Endothelial cell of umbilical vein (primary cell): Measurements from ENCODE around the gene UBASH3A. TPM values are rescaled to one million over a fixed set of nuclear protein-coding genes. Genes with fewer than 3 reads are reported as not detected.

ENCODE experiments used
- BruUV-seq: library from RNA; stranded (reverse); fragments of 400-500 nt; replicated peaks from 2 replicates; lab custom pipeline; 2021; lab: Mats Ljungman, UMichigan
- CTCF ChIA-PET: fragments of 300-600, 350-600 bp; sonication (Branson Sonifier 250); formaldehyde crosslinking; loops from one replicate; lab custom pipeline; 2021; ENCODE audit warnings: antibody characterized with exemption, inconsistent platforms; lab: Charles Lee
- POLR2A ChIA-PET: fragments of 300-600, 350-600 bp; sonication (Branson Sonifier 250); formaldehyde crosslinking; loops from one replicate; lab custom pipeline; 2021; ENCODE audit warnings: antibody characterized with exemption, inconsistent platforms; lab: Charles Lee
- DNase-seq: peaks from one replicate; pipeline ENCODE4 v3.0.0-alpha.2; 2011; ENCODE audit warnings: low read depth, low spot score
- FAIRE-seq: peaks from 2 replicates; lab custom pipeline; 2011; peaks lifted over from hg19 to GRCh38; lab: Jason Lieb, UNC
- H2AFZ ChIP-seq: 2 replicates; pipeline ENCODE4 v1.6.0; 2012; ENCODE audit warnings: low read depth, low read length, control low read depth, inconsistent platforms
- H3K27ac ChIP-seq: 2 replicates; pipeline ENCODE4 v1.5.1; 2011; ENCODE audit warnings: low read depth, mild to moderate bottlenecking, control low read depth, low read length, moderate library complexity; ENCODE audit not compliant: insufficient read depth
- H3K27me3 ChIP-seq, 2 experiments: 2 replicates each; pipeline versions ENCODE4 v1.6.0 to v1.6.1; 2011; ENCODE audit warnings: low read length in 2 of 2, mixed read lengths in 1 of 2; ENCODE audit not compliant: control insufficient read depth in 2 of 2, insufficient read depth in 2 of 2
- H3K36me3 ChIP-seq, 2 experiments: 2 replicates in 1 of 2; 3 replicates in 1 of 2; pipeline ENCODE4 v1.5.1; 2011; ENCODE audit warnings: low read length in 2 of 2, mild to moderate bottlenecking in 1 of 2, moderate library complexity in 1 of 2; ENCODE audit not compliant: control insufficient read depth in 2 of 2, insufficient read depth in 2 of 2; ENCODE audit errors: extremely low read depth in 1 of 2
- H3K4me1 ChIP-seq: 3 replicates; pipeline ENCODE4 v1.5.1; 2011; ENCODE audit warnings: mild to moderate bottlenecking, low read length; ENCODE audit not compliant: control insufficient read depth, insufficient read depth; ENCODE audit errors: extremely low read depth
- H3K4me2 ChIP-seq: 2 replicates; pipeline ENCODE4 v1.6.1; 2011; ENCODE audit warnings: low read length, control low read depth, mixed read lengths; ENCODE audit not compliant: insufficient read depth
- H3K4me3 ChIP-seq, 3 experiments: fragments of 200-600 bp in 1 of 3; sonication (generic), shearing (Covaris generic) in 1 of 3; replicated peaks in 1 of 3; 2 replicates each; pipeline ENCODE4 v1.5.1; 2011 to 2016; ENCODE audit warnings: control low read depth in 3 of 3, low read length in 3 of 3, mild to moderate bottlenecking in 2 of 3, inconsistent platforms in 1 of 3, low read depth in 1 of 3, moderate library complexity in 1 of 3; ENCODE audit not compliant: insufficient read depth in 1 of 3
- H3K79me2 ChIP-seq: 2 replicates; pipeline ENCODE4 v1.6.0; 2012; ENCODE audit warnings: low read length, inconsistent platforms; ENCODE audit not compliant: control insufficient read depth, insufficient read depth
- H3K9ac ChIP-seq: replicated peaks from 2 replicates; pipeline ENCODE3; 2011; ENCODE audit warnings: low read length, control low read depth; ENCODE audit not compliant: insufficient read depth; ENCODE audit errors: extremely low read depth
- H3K9me1 ChIP-seq: replicated peaks from 3 replicates; pipeline ENCODE4 v1.6.0; 2011; ENCODE audit warnings: mild to moderate bottlenecking, low read length; ENCODE audit not compliant: control insufficient read depth, insufficient read depth; ENCODE audit errors: extremely low read depth
- H3K9me3 ChIP-seq: replicated peaks from 2 replicates; pipeline ENCODE4 v1.5.1; 2012; ENCODE audit warnings: low read length, inconsistent platforms; ENCODE audit not compliant: control insufficient read depth, insufficient read depth
- H4K20me1 ChIP-seq: replicated peaks from 2 replicates; pipeline ENCODE3; 2011; ENCODE audit warnings: mild to moderate bottlenecking, low read length; ENCODE audit not compliant: control insufficient read depth, insufficient read depth; ENCODE audit errors: extremely low read depth
- CTCF ChIP-seq, 2 donors: IDR thresholded peaks; 1 replicate in 1 of 2; 2 replicates in 1 of 2; pipeline ENCODE4 v1.5.1; 2011; ENCODE audit warnings: low read length in 2 of 2, mild to moderate bottlenecking in 2 of 2, moderate library complexity in 2 of 2, control low read depth in 1 of 2, inconsistent platforms in 1 of 2, low read depth in 1 of 2; ENCODE audit not compliant: insufficient read depth in 1 of 2; ENCODE audit errors: extremely low read depth in 1 of 2
- EZH2 ChIP-seq: IDR thresholded peaks from 2 replicates; pipeline ENCODE4 v1.6.1; 2012; ENCODE audit warnings: borderline replicate concordance, low read depth, mild to moderate bottlenecking, moderate library complexity, low read length, inconsistent platforms; ENCODE audit not compliant: severe bottlenecking
- FOS ChIP-seq: IDR thresholded peaks from 2 replicates; pipeline ENCODE4 v1.6.1; 2011; ENCODE audit warnings: mild to moderate bottlenecking, low read length, moderate library complexity, borderline replicate concordance; ENCODE audit not compliant: insufficient read depth
- GATA2 ChIP-seq: IDR thresholded peaks from 2 replicates; pipeline ENCODE4 v1.7.0; 2011; ENCODE audit warnings: low read depth, mild to moderate bottlenecking, moderate library complexity, mixed read lengths, low read length; ENCODE audit not compliant: insufficient read length, insufficient read depth
- JUN ChIP-seq: IDR thresholded peaks from 2 replicates; pipeline ENCODE4 v1.6.1; 2011; ENCODE audit warnings: borderline replicate concordance, low read depth; ENCODE audit not compliant: insufficient read length, insufficient read depth
- MAX ChIP-seq: IDR thresholded peaks from 2 replicates; pipeline ENCODE4 v1.6.1; 2011; ENCODE audit not compliant: insufficient read depth, insufficient read length
- MYC ChIP-seq: IDR thresholded peaks from one replicate; pipeline ENCODE4 v1.6.1; 2011; ENCODE audit warnings: mild to moderate bottlenecking, low read depth, low read length
- POLR2A ChIP-seq: IDR thresholded peaks from 2 replicates; pipeline ENCODE4 v1.6.1; 2012; ENCODE audit warnings: low read depth, mild to moderate bottlenecking, control low read depth, low read length
- POLR2AphosphoS5 ChIP-seq: IDR thresholded peaks from 2 replicates; pipeline ENCODE4 v1.6.1; 2012; ENCODE audit warnings: low read depth, mild to moderate bottlenecking, control low read depth, low read length, moderate library complexity; ENCODE audit not compliant: insufficient read depth
- dilution Hi-C: fragments of 300-500 bp; cut with MboI; formaldehyde crosslinking; loops from one replicate; pipeline ENCODE4 v1.15.0; 2019; ENCODE audit warnings: low sequenced_read_pairs; ENCODE audit not compliant: extremely low pct_ligation_motif_present
- intact Hi-C: fragments of 100-400 bp; cut with micrococcal nuclease; formaldehyde crosslinking; loops from one replicate; pipeline ENCODE4 v1.10.0; 2022
- polyA plus RNA-seq, 4 experiments: library from polyadenylated mRNA; depleted of rRNA in 3 of 4; stranded (reverse) in 3 of 4; unstranded in 1 of 4; fragments of >200 nt; gene quantifications; 2 replicates each; pipeline versions ENCODE4 v1.2.1 to v1.2.3, GENCODE V29; 2011 to 2012; ENCODE audit warnings: missing spikeins in 1 of 4
- total RNA-seq: library from RNA; stranded (reverse); gene quantifications from 2 replicates; pipeline ENCODE4 v1.2.3, GENCODE V29; 2021

Gene UBASH3A
- total and polyA plus RNA-seq, 2 donors (not counting 3 experiments of a cell fraction or from before 2014, with no cell fraction given) = not detected

GRCh38 chr21:42439284-42440186, 35.8 kb downstream of the UBASH3A start:
- ChIA-PET POLR2A (no interaction called here), CTCF (no interaction called here)
- Histone ChIP-seq H3K9ac (no peak overlapping the region), H3K9me3 (no peaks in the 10 kb centered on the region), H3K79me2 (no peaks in the 10 kb centered on the region), H3K4me3 (no peak overlapping the region), H3K9me1 (no peaks in the 10 kb centered on the region), H3K4me1 (no peaks in the 10 kb centered on the region), H3K27me3 (no peaks in the 10 kb centered on the region), H2AFZ (no peak overlapping the region), H3K4me2 (no peak overlapping the region), H3K36me3 (no peaks in the 10 kb centered on the region), H4K20me1 (no peaks in the 10 kb centered on the region), H3K27ac (no peak overlapping the region)
- TF ChIP-seq POLR2A (no peak), POLR2AphosphoS5 (no peak), MYC (no peak), GATA2 (no peak), JUN (no peak), EZH2 (no peak), CTCF (IDR thresholded peaks at IDR 0.05; ENCODE audit: extremely low read depth in 1 of 2, insufficient read depth in 1 of 2, low read depth in 1 of 2, low read length in 2 of 2) (no peak), FOS (no peak), MAX (no peak)
- FAIRE-seq (peak; percentile 4), DNase-seq (no peak)
- intact Hi-C loops (no loop called here), dilution Hi-C loops (no loop called here)
- BruUV-seq = no TSS peak
